Activated naive CD8-positive, alpha-beta T cell treated with anti-CD3 and anti-CD28 coated beads, Interleukin-2, amount 10 ng/mL, durations not matched to agents 7 days and 5 days (primary cell): Measurements from ENCODE around the gene ALDH8A1. TPM values are rescaled to one million over a fixed set of nuclear protein-coding genes. Genes with fewer than 3 reads are reported as not detected.

Source experiments
- ATAC-seq: fragments of 150-1000 bp; cut with Tn5 transposase; one replicate; pipeline ENCODE4 v1.10.0; 2021; ENCODE audit warnings: low read depth, moderate library complexity
- POLR2A ChIA-PET: fragments of 350-600 bp; sonication (Branson Sonifier 250); formaldehyde crosslinking; loops from one replicate; lab custom pipeline; 2021; ENCODE audit warnings: antibody characterized with exemption; lab: Charles Lee
- DNase-seq: peaks from one replicate; pipeline ENCODE4 v3.0.0; 2021
- H3K27ac Mint-ChIP-seq: one replicate; pipeline ENCODE4 v1.8.0; 2022; ENCODE audit warnings: mild to moderate bottlenecking, mixed read lengths
- H3K27me3 Mint-ChIP-seq: one replicate; pipeline ENCODE4 v1.8.0; 2022; ENCODE audit warnings: mild to moderate bottlenecking, moderate library complexity, mixed read lengths
- H3K36me3 Mint-ChIP-seq: one replicate; pipeline ENCODE4 v1.8.0; 2021; ENCODE audit warnings: mild to moderate bottlenecking, mixed read lengths
- H3K4me1 Mint-ChIP-seq: one replicate; pipeline ENCODE4 v1.8.0; 2021; ENCODE audit warnings: mixed read lengths
- H3K4me3 Mint-ChIP-seq: one replicate; pipeline ENCODE4 v1.8.0; 2022; ENCODE audit warnings: mild to moderate bottlenecking, moderate library complexity, mixed read lengths
- H3K9me3 Mint-ChIP-seq: one replicate; pipeline ENCODE4 v1.8.0; 2021; ENCODE audit warnings: mixed read lengths
- total RNA-seq, 2 experiments: library from RNA; stranded (reverse); gene quantifications; one replicate each; pipeline ENCODE4 v1.2.3, GENCODE V29; 2021

The ALDH8A1 gene, protein sequence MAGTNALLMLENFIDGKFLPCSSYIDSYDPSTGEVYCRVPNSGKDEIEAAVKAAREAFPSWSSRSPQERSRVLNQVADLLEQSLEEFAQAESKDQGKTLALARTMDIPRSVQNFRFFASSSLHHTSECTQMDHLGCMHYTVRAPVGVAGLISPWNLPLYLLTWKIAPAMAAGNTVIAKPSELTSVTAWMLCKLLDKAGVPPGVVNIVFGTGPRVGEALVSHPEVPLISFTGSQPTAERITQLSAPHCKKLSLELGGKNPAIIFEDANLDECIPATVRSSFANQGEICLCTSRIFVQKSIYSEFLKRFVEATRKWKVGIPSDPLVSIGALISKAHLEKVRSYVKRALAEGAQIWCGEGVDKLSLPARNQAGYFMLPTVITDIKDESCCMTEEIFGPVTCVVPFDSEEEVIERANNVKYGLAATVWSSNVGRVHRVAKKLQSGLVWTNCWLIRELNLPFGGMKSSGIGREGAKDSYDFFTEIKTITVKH
- 1 to 10 TPM; 1.3 to 1.4 TPM for total RNA-seq

DNA sequence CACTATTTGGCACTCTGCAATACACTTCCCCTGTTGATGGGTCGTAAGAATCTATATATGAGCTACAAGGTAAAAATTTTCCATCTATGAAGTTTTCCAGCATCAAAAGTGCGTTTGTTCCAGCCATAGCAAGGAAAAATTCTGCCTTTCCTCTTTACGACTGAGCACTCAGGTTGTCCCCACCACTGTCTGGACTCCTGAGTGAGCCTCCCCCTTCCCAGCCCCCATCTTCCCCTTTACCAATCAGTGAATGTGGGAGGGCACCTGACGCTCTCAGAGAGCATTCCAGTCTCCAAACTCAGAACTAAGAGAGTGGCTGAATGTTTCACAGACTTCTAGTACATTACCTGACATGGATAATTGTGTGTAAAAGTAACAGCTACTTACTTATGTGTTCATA, at the start of gene ALDH8A1:
Gene ALDH8A1, minus strand, starts transcription at position 175 of the 400 bp plus-strand sequence. Its CDS starts 48 bp downstream, at position 127.
- no peak for DNase-seq
- Mint-ChIP-seq H3K4me3 (no peak within 1 kb of the TSS), H3K4me1 (no peaks in the 10 kb centered on the region), H3K36me3 (no peaks in the 10 kb centered on the region), H3K9me3 (no peaks in the 10 kb centered on the region), H3K27ac (no peak within 1 kb of the TSS), H3K27me3 (no peaks in the 10 kb centered on the region)
- ATAC-seq, result no peak
- POLR2A ChIA-PET, result no interaction called here

DNA sequence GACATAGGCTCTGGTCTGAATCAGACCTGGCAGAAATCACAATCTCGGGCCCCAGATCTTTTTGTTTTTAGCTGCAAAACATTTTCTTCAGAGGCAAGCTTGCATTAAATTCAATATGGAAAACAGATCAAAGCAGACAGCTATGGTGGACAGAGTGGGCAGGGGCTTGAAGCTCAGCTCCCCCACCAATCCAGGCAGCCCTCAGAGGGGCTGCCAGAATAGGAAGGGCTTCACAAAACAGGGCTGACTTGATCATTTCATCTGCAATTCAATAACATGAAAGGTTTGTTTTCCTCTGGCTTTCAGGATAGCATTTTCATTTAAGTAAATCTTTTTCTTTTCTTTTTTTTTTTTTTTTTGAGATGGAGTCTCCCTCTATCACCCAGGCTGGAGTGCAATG, 49.2 kb upstream of the ALDH8A1 start:
- no peak for DNase-seq
- Mint-ChIP-seq H3K4me1 (peaks cover 5% of the 10 kb centered on the region), H3K9me3 (no peaks in the 10 kb centered on the region), H3K36me3 (peaks cover 28% of the 10 kb centered on the region), H3K4me3 (no peak overlapping the region), H3K27me3 (no peaks in the 10 kb centered on the region), H3K27ac (no peak overlapping the region)
- POLR2A ChIA-PET, result no interaction called here
- ATAC-seq, result no peak

DNA sequence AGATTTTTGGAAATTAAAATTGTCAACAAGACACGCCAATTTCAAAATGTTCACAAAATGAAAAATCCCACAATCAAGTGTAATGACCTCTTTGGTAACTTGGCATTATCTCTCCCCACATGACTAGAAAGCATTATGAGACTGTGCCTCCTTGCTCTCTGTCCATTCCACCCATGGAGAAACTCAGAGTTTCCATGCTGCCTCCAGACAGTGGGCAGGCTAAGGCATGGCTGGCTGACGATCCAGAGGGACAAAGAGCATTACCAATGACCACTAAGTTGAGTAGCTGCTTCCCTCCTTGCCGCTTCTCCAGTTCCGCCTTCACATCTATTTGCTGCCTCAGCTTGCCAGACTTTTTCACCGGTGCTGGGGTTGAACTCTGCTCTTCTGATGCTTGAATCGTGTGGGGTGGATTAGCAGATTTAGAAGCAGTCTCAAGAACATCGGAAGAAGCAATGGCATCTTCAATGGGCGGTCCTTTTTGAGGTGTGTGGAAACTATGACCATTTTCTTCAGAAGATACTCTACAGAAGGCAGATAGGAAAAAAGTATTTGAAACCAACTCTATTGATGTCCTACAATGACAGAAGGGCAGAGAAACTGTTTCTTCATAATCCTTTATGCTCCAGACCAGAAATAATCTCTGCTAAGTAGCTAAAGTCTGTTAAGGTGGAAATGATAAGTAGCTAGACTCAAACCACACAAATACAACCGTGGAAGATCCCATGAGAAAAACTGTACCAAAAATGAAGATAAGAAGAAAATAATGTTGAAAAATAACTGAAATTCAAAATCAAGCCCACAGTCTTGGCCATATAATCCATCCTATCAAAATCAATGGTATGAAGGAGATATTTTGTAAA, 47.5 kb upstream of the ALDH8A1 start:
- ATAC-seq, result no peak
- POLR2A ChIA-PET, result no interaction called here
- H3K36me3 Mint-ChIP-seq, result peaks cover 28% of the 10 kb centered on the region

DNA sequence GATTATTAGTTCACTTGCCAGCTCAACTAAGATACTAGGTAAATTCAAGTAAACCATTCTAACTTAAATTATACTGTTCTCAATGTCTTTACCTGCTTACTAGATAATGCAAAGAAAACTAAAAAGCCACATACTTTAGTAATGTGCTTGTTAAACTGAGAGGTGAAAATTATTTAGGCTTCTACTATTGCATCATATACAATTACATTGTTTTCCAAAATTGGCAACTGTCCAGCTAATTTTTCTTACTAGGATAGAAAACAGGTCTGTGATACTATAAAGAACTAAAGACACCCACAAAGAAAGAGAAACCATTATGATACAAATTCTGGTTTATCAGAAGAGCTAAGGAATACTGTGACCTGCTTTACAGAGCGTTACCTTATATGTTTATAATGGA, 45.6 kb upstream of the ALDH8A1 start:
- DNase-seq (no peak), ATAC-seq (no peak)
- peaks cover 24% of the 10 kb centered on the region for H3K36me3 Mint-ChIP-seq

More for the DNA sequence above, 47.5 kb upstream of the ALDH8A1 start:
- no peak for DNase-seq
- Mint-ChIP-seq H3K4me1 (peaks cover 5% of the 10 kb centered on the region), H3K27me3 (no peaks in the 10 kb centered on the region), H3K27ac (no peak overlapping the region), H3K9me3 (no peaks in the 10 kb centered on the region), H3K4me3 (no peak overlapping the region)

DNA sequence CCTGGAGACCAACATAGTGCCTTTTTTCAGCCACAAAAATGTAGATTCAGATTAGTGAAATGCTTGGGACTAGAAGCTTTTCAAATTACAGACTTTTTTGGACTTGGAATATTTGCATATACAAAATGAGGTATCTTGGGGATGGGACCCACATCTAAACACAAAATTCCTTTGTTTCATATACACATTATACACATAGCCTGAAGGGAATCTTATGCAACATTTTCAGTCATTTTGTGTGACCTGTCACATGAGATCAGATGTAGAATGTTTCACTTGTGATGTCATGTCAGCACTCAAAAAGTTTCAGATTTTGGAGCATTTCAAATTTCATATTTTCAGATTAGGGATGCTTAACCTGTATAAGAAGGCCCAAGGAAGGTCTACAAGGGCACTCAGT, 44.5 kb upstream of the ALDH8A1 start:
- no peak for DNase-seq
- Mint-ChIP-seq H3K27me3 (no peaks in the 10 kb centered on the region), H3K9me3 (no peaks in the 10 kb centered on the region), H3K4me3 (no peak overlapping the region), H3K27ac (no peak overlapping the region), H3K4me1 (peaks cover 5% of the 10 kb centered on the region), H3K36me3 (peaks cover 27% of the 10 kb centered on the region)
- no peak for ATAC-seq
- POLR2A ChIA-PET, result no interaction called here

More for the DNA sequence above, 45.6 kb upstream of the ALDH8A1 start:
- Mint-ChIP-seq H3K4me1 (peaks cover 5% of the 10 kb centered on the region), H3K27ac (no peak overlapping the region), H3K4me3 (no peak overlapping the region), H3K27me3 (no peaks in the 10 kb centered on the region), H3K9me3 (no peaks in the 10 kb centered on the region)
- POLR2A ChIA-PET, result no interaction called here

DNA sequence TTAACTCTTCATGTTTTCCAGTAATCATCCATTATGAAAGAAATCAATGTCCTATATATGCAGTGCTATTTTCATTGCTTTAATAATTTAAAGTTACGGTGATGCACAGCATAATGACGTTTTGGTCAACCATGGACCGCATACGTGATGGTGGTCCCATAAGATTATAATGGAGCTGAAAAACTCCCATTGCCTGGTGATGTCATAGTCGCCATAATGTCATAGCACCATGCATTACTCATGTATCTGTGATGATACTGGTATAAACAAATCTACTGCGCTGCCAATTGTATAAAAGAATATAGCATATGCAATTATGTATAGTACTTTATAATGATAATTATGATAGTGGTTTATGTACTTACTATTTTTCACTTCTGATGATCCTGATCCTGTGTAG, 42.3 kb upstream of the ALDH8A1 start:
- POLR2A ChIA-PET, result no interaction called here
- H3K4me3 Mint-ChIP-seq, result no peak overlapping the region
- H3K36me3 Mint-ChIP-seq, result peaks cover 26% of the 10 kb centered on the region
- no peaks in the 10 kb centered on the region for H3K4me1 Mint-ChIP-seq
- H3K9me3 Mint-ChIP-seq, result no peaks in the 10 kb centered on the region
- H3K27ac Mint-ChIP-seq, result no peak overlapping the region
- DNase-seq (no peak), ATAC-seq (no peak)
- H3K27me3 Mint-ChIP-seq, result no peaks in the 10 kb centered on the region

DNA sequence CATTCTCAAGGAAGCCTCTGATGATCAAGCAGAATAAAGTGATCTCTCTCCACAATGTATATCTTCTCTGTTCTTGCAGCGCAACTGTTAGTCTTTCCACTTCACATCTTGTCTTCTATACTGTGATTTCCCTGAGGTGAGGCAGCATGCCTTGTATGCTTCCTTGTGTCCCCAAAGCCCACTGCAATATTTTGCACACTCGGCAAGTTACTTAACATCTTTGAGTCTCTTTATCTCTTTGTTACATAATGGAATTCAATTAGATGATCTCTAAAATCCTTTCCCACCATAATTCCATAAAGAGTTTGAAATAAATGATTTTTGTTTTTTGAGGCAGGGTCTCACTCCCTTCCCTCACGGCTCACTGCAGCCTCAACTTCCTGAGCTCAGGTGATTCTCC, 40.4 kb upstream of the ALDH8A1 start:
- H3K4me3 Mint-ChIP-seq, result no peak overlapping the region
- H3K27me3 Mint-ChIP-seq, result no peaks in the 10 kb centered on the region
- H3K9me3 Mint-ChIP-seq, result no peaks in the 10 kb centered on the region
- no peak overlapping the region for H3K27ac Mint-ChIP-seq
- no peak for ATAC-seq
- no peaks in the 10 kb centered on the region for H3K4me1 Mint-ChIP-seq
- POLR2A ChIA-PET, result no interaction called here
- peaks cover 22% of the 10 kb centered on the region for H3K36me3 Mint-ChIP-seq
- no peak for DNase-seq

DNA sequence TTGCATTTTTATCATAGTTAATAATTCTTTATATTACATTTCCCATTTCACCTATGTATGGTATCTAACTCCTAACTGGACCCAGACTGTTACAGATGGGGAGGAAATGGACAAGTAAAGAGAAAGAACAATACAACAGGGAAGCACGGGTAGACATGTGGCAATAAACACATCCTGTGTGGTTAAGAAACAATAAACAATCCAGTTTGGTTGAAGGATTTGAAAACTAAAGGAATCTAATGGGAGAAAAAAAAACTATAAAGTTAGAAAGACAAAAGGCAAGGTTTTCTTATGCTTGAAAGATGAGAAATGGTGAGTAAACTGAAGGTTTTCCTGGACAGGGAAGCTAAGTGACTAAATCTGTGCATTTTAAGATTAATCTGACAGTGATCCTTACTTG, 34.9 kb upstream of the ALDH8A1 start:
- ATAC-seq (no peak), DNase-seq (no peak)
- POLR2A ChIA-PET, result interaction anchor here (0.7 kb wide), 1 partner anchor 11 kb away, joined by 3 read pairs; no protein-coding TSS in a partner anchor
- no peaks in the 10 kb centered on the region for H3K9me3 Mint-ChIP-seq
- H3K4me3 Mint-ChIP-seq, result no peak overlapping the region
- no peaks in the 10 kb centered on the region for H3K27me3 Mint-ChIP-seq
- H3K4me1 Mint-ChIP-seq, result peaks cover 22% of the 10 kb centered on the region
- peak overlapping the region; percentile 15 for H3K27ac Mint-ChIP-seq
- H3K36me3 Mint-ChIP-seq, result peaks cover 47% of the 10 kb centered on the region

DNA sequence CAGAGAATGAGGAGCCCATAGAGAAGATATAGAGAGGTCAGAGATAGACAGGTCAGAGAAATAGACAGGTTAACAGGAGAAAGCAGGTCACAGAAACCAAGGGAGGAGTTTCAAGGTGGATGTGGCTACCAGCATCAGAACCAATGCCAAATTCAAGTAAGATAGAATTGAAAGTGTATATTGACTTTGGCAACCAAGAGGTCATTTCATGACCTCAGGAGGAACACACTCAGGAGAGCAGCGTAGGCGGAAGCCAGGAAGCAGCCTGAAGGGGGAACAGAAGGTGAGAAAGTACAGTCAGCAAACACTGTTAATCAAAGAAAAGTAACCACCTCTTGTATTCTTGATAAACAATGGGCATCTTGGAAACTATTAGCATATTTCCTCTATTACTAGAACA, 33.9 kb upstream of the ALDH8A1 start:
- ATAC-seq (no peak), DNase-seq (no peak)
- peaks cover 52% of the 10 kb centered on the region for H3K36me3 Mint-ChIP-seq
- H3K27ac Mint-ChIP-seq, result no peak overlapping the region
- no peaks in the 10 kb centered on the region for H3K9me3 Mint-ChIP-seq
- H3K27me3 Mint-ChIP-seq, result no peaks in the 10 kb centered on the region
- H3K4me3 Mint-ChIP-seq, result no peak overlapping the region
- peaks cover 28% of the 10 kb centered on the region for H3K4me1 Mint-ChIP-seq
- POLR2A ChIA-PET, result no interaction called here

DNA sequence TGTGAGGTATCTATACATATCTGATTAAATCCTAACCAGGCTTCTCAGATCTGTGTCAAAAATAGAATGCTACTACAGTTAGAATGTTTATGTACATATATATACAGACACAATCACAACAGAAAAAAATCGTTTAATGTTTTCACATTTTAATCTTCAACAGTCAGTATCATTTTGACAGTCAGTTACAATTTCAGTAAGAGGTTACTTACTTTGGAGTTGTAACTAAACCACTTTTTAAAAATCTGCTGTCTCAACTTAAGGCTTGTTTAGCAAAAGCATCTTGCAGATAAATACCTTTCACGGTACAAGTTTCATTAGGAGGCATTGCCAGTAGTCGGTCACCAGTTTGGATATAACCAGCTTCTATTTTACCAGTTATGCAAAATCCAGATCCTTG, 32.3 kb upstream of the ALDH8A1 start:
- POLR2A ChIA-PET, result interaction anchor here (0.6 kb wide), 1 partner anchor 850 kb away, joined by 8 read pairs; no protein-coding TSS in a partner anchor
- H3K9me3 Mint-ChIP-seq, result no peaks in the 10 kb centered on the region
- H3K4me1 Mint-ChIP-seq, result peaks cover 28% of the 10 kb centered on the region
- no peak overlapping the region for H3K27ac Mint-ChIP-seq
- no peak overlapping the region for H3K4me3 Mint-ChIP-seq
- no peak for DNase-seq
- no peak for ATAC-seq
- H3K27me3 Mint-ChIP-seq, result no peaks in the 10 kb centered on the region
- peaks cover 52% of the 10 kb centered on the region for H3K36me3 Mint-ChIP-seq

DNA sequence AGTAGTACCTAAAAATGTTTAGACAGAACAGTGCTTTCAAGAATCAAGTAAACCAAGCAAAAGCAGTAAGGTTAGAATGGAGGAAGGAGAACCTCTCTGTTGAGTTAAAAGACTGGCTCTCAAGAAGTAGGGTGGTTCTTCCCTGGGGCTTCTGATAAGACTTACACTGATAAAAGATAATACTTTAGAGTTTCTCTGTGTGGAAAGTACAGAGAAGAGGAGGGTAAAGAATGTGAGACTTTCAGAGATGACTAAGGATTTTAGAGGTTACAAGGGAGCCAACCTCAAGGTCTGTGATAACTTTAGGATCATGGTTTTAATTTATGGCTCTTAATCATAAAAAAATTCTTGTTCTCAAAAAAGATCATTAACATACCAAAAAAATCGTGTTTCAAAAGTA, 30.9 kb upstream of the ALDH8A1 start:
- POLR2A ChIA-PET, result no interaction called here
- no peak overlapping the region for H3K4me3 Mint-ChIP-seq

DNA sequence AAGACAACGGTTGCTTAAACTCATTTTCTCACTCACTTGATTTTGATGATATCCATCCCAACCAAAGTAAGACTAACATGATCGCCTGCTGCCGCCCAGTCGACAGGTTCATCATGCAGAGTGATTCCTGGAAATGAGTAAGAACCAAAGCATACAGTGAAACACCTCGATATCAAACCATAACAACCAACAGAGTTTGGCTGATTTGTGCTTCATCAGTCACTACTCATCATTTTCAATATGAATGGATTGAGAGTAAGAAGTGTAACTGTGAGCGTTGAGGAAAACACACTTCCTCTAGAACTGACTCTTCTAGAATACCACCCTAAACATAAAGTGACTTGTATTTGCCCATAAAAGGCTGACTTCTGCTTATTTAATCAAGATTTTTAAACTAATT, 29.2 kb upstream of the ALDH8A1 start:
- H3K27me3 Mint-ChIP-seq, result no peaks in the 10 kb centered on the region
- POLR2A ChIA-PET, result no interaction called here
- peak overlapping the region; percentile 29 for H3K4me3 Mint-ChIP-seq
- H3K27ac Mint-ChIP-seq, result peak overlapping the region; percentile 3
- H3K36me3 Mint-ChIP-seq, result peaks cover 68% of the 10 kb centered on the region
- no peaks in the 10 kb centered on the region for H3K9me3 Mint-ChIP-seq
- H3K4me1 Mint-ChIP-seq, result peaks cover 23% of the 10 kb centered on the region
- ATAC-seq (peak; percentile 65), DNase-seq (no peak)

More for the DNA sequence above, 30.9 kb upstream of the ALDH8A1 start:
- no peaks in the 10 kb centered on the region for H3K27me3 Mint-ChIP-seq
- DNase-seq (no peak), ATAC-seq (peak; percentile 19)
- peaks cover 59% of the 10 kb centered on the region for H3K36me3 Mint-ChIP-seq
- no peak overlapping the region for H3K27ac Mint-ChIP-seq
- H3K9me3 Mint-ChIP-seq, result no peaks in the 10 kb centered on the region
- peaks cover 28% of the 10 kb centered on the region for H3K4me1 Mint-ChIP-seq

DNA sequence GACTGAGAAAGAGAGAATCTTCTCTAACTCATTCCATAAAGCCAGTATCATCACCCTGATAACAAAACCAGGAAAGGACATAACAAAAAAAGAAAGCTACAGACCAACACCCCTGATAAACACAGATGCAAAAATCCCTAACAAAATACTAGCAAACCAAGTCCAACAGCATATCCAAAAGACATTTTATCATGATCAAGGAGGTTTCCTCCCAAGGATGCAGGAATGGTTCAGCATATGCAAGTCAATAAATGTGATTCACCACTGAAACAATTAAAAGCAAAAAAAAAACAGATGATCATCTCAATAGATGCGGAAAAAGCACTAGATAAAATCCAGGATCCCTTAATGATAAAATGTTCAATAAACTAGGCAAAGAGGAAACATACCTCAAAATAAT, 24.5 kb upstream of the ALDH8A1 start:
- DNase-seq, result no peak
- Mint-ChIP-seq H3K9me3 (no peaks in the 10 kb centered on the region), H3K36me3 (peaks cover 60% of the 10 kb centered on the region), H3K27me3 (no peaks in the 10 kb centered on the region), H3K4me1 (peaks cover 6% of the 10 kb centered on the region), H3K27ac (no peak overlapping the region), H3K4me3 (no peak overlapping the region)
- no peak for ATAC-seq
- POLR2A ChIA-PET, result no interaction called here
